Measurements from ENCODE around the gene SOX15.
"Not testable (repeated sequence)": the region's sequence is repeated elsewhere in the genome, so short reads cannot be mapped to it uniquely, and the experiment has no call there.

SOX15 gene

GRCh38 chr17:7589891-7590691, at the start of gene SOX15:
Gene SOX15 (minus strand): TSS chr17:7590094. CDS start chr17:7589676, 418 bp downstream.
- no peak for DNase-seq

DNA sequence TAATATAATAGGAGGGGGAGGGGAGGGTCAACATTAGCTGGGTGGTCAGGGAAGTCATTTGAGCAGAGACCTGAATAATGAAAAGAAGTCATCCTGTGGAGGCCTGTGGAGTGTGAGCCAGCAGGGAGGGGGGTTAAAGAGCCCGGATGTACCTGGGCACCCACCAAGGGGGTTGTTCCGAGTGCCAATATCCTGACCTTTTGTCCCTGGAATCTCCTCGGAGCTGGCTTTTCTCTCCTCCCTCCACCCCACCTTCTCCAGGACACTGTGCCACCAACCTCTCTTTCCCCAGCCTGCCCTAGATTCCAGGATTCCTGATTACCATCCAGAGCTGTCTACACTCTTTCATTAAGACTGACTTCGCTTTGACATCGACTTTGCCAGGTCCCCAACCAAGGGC, 46.3 kb upstream of the SOX15 start:
- no peak for DNase-seq

DNA sequence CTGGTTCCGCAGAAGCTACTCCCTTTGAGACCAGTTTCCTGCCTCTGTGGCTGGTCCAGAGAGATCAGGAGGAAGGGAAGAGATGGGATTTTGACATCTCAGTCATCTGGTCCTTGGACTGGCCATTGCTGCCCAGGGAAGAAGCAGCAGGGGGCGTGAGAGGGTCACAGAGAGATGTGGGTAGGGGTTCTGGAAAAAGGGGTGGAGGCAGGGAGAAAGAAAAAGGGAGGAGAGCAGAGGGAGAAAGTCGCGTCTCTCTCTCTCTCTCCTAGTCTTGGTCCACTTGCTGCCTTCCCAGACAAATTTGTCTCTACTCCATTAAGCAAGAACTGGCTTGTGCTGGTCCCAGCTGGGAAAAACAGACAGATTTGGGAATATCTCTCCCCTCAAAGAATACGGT, 44.5 kb upstream of the SOX15 start:
- DNase-seq, result peak; percentile 57

- DNase-seq, result no peak
Observed at GRCh38 chr17:7633093-7633492, 43.2 kb upstream of the SOX15 start.

DNA sequence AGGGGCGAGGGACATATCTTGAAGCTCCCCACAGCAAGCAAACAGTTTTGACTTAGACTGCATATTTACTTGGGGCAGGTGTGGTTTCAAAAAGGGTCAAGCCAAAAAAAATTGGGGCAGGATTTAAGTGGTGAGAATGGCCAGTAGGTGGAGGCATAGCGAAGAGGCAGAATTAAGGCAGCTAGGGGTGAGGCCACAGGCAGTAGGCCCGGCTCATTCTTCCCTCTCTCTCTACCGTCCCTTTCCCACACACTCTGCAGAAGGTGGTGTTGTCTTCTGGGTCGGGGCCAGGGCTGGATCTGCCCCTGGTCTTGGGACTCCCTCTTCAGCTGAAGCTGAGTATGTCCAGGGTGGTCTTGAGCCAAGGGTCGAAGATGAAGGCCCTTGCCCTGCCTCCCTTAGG, 42.6 kb upstream of the SOX15 start:
- DNase-seq, result peak; percentile 30

GRCh38 chr17:7631398-7632380, 41.8 kb upstream of the SOX15 start:
- DNase-seq, result no peak

- no peak for DNase-seq
Observed at GRCh38 chr17:7629939-7630571, 40.2 kb upstream of the SOX15 start, which contains the start of gene SHBG. Gene SHBG (plus strand): TSS chr17:7630135. CDS start chr17:7630173, 38 bp downstream.

GRCh38 chr17:7627250-7628121, 37.6 kb upstream of the SOX15 start, which contains the start of gene SAT2:
Gene SAT2 (minus strand): TSS chr17:7627821. CDS start chr17:7627635, 186 bp downstream.
- DNase-seq, result peak; percentile 88

GRCh38 chr17:7626956-7627249, 37.0 kb upstream of the SOX15 start:
- no peak for DNase-seq

DNA sequence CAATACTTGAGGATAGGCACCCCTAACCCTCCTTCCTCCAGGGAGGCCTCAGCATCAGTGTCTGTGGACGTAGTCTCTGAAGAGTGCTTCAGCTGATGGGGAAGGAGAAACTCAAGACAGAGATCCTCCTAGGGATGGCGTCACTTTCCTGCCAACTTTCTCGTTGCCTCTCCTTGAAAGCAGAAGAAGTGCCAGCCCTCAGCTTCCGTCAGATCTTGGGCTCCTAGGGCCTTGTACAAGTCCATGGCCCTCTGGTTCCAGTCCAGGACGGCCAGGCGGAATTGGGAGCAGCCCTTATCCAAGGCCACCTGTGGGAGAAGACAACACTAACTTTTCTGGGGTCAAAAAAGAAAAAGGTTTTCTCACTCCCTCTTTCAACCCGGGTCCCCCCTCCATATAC, 36.4 kb upstream of the SOX15 start:
- DNase-seq, result no peak

DNA sequence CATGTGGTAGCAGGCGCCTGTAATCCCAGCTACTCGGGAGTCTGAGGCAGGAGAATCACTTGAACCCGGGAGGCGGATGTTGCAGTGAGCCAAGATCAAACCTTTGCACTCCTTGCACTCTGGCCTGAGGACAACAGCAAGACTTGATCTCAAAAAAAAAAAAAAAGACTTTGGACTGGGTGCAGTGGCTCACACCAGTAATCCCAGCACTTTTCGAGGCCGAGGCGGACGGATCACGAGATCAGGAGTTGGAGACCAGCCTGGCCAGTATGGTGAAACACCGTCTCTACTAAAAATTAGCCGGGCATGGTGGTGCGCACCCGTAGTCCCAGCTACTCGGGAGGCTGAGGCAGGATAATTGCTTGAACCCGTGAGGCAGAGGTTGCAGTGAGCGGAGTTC, 35.9 kb upstream of the SOX15 start:
- not testable (repeated sequence) for DNase-seq

DNA sequence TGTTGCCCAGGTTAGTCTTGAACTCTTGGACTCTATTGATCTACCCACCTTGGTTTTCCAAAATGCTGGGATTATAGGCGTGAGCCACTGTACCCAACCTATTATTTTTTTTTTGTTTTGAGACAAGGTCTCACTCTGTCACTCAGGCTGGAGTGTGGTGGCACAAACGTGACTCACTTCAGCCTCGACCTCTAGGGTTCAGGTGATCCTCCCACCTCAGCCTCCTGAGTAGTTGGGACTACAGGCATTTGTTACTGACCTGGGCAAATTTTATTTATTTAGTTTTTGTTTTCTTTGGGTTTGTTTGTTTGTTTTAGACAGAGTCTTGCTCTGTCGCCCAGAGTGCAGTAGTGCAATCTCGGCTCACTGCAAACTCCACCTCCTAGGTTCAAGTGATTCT, 33.8 kb upstream of the SOX15 start:
- no peak for DNase-seq

DNA sequence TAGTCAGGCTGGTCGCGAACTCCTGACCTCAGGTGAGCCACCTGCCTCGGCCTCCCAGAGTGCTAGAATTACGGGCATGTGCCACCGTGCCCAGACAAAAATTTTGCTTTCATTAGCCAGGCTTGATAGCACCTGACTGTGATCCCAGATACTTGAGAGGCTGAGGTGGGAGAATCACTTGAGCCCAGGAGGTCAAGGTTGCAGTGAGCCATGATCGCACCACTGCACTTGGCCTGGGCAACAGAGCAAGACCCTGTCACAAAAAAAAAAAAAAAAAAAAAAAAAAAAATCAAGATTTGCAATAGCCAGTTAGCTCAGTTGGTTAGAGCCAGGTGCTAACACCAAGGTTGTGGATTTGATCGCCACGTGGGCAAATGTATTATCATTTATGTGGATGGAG, 30.9 kb upstream of the SOX15 start:
- DNase-seq, result no peak

GRCh38 chr17:7618608-7619007, 28.7 kb upstream of the SOX15 start:
- DNase-seq, result no peak

GRCh38 chr17:7615265-7615747, 25.4 kb upstream of the SOX15 start:
- no peak for DNase-seq

DNA sequence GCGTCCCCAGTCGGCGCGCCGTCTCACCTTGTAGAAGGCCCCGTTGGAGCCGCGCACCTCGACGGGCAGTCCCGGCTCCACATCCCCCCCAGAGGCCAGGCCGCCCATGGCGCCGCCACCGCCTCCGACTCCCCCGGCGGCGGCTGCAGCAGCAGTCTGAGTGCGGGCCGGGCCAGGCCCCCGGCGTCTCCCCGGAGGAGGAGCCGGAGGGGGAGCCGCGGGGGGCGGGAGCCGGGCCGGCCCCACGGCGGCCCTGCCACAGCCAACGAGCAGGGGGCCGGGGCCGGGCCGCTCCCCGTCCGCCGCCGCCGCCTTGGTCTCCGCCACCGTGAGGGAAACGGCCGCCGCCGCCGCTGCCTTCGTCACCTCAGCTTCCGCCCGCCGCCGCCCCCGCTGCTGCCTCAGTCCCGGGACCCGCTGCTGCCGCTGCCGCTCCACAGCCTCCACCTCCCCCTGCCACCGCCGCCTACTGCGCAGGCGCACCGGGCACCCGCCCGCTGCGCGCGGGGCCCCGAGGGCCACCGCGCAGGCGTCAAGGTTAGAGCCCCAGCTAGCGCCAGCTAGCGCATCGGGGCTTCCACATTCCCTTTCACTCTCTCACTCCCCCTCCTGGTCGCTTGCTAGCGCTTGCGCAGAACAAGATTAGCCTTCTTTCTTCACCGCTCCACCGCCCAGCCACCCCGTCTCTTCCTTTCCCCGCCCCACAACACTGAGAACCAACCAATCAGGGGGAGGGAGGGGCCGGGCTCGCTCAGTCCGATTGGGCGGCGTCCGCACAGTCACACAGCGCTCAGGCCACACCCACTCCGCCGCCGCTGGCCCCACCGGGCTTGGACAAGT, 24.8 kb upstream of the SOX15 start, which contains the start of gene FXR2:
FXR2 (minus strand) TSS at position 473 of the 840 bp plus-strand sequence; CDS start at position 108, 365 bp downstream.
- peak; percentile 100 for DNase-seq

DNA sequence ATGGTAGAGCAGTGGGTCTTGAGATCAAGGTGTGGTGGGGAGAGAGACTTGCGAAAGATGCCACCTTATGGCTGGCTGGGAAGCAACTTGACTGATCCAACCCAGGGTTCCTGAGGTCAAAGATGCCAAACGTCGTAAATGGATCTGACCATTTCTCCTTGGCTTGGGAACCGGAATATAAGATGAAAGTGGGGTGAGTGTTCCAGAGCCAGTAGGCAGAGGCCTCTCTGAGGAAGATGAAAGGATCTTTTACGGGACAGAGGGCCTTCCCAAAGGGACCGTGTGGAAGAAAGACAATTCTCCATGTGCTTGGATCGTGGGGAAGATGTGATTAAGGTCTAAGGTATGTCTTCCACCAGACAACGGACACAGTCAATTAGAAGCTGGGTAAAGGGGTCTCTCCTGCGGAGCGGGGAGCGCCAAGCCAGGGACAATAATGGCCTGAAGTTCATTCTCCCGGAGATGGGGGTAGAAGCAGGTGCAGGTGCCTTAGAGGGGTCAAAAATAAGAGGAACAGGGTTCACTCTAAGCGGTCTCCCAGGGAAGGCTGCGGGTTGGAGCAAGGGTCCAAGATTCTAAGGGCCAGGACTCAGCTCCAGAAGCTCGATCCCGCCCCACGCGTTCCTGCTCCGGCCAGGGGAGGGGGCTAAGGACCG, 24.0 kb upstream of the SOX15 start:
- no peak for DNase-seq

- no peak for DNase-seq
Observed at GRCh38 chr17:7612294-7612640, 22.4 kb upstream of the SOX15 start.

DNA sequence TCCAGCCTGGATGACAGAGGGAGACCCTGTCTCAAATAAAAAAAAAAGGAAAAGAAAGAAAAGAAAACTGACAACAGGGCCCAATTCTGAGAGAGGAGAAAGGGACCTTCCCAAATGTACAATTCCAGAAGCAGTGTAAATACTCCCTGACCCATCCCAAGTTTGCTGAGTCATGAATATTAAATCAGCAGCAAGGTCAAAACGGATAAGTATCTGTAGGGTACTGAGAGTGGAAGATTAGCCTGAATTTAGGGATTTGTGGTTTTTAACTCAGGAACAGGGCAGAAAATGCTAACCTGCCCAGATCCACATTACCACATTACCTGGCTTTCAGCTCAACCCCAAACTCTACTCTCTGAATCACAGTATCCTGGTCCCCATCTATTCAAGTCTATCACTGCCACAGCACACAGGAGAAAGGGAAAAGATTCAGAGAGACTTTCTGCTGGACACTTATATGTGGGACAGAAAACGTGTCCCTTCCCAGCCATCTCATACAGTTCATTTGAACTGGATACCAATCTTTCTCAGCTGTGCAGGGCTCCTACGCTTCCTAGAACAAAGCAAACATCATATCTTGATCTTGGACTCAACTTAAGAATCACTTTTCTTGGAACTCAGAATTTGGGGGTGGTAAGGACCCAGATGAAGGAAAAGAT, 21.9 kb upstream of the SOX15 start:
- DNase-seq, result no peak

GRCh38 chr17:7610641-7611040, 20.7 kb upstream of the SOX15 start:
- no peak for DNase-seq

Measured in NCI-H1694 treated with DMSO at 0.1 percent for 48 hours (cell line).